CD4-positive, alpha-beta T cell treated with Interleukin-15 for 4 hours (primary cell): ENCODE measurements around the gene LYPD8.

Experiments
- DNase-seq: peaks from one replicate; pipeline ENCODE4 v3.0.0-alpha.2; 2020; ENCODE audit warnings: low spot score

LYPD8 gene

DNA sequence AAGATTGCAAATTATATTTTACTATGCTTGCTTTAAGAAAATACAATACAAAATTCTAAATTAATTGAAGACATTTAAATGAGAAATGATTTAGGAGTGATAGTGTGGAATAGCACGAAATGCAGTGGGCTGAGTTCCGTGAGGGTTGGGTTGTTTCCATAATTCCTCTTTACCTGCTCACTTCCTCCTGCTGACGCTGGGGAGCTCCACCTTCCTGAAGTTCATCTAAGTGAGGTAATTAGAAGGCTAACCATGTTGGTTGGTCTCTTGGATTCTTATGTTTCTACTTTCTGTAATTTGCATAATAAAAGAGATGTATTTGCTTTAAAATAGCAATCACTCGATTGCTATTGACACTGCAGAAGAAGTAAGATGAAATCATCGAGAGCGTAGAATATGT is 57.7 kb downstream of the LYPD8 start:
- DNase-seq: no peak

GRCh38 chr1:248696774-248697173 is 58.8 kb downstream of the LYPD8 start:
- no peak for DNase-seq

- no peak for DNase-seq
Measured at GRCh38 chr1:248696261-248696660, 59.3 kb downstream of the LYPD8 start.

- DNase-seq: no peak
Measured at GRCh38 chr1:248695451-248696132, 60.0 kb downstream of the LYPD8 start.

- no peak for DNase-seq
Measured at GRCh38 chr1:248691567-248692155, 63.9 kb downstream of the LYPD8 start.
